Right lobe of liver (tissue), 4 donors: ENCODE measurements around the gene PLXNA4.

Source experiments
- CTCF ChIP-seq, 4 donors: fragments of 200-600 bp in 3 of 4; fragments of 450-650 bp in 1 of 4; IDR thresholded peaks; one replicate each; pipeline versions ENCODE4 v1.5.1 to v1.8.0; 2016 to 2022; ENCODE audit warnings: antibody characterized with exemption in 4 of 4, mild to moderate bottlenecking in 2 of 4
- POLR2A ChIP-seq: fragments of 450-650 bp; IDR thresholded peaks from one replicate; pipeline ENCODE4 v1.6.1; 2017; ENCODE audit warnings: antibody characterized with exemption, mild to moderate bottlenecking
- donor health status: DM: no; HTN: no; CAD: no.
- donor health status: DM: no; HTN: no; CAD: no.
- donor health status: DM: no; HTN: yes; CAD: no.

DNA sequence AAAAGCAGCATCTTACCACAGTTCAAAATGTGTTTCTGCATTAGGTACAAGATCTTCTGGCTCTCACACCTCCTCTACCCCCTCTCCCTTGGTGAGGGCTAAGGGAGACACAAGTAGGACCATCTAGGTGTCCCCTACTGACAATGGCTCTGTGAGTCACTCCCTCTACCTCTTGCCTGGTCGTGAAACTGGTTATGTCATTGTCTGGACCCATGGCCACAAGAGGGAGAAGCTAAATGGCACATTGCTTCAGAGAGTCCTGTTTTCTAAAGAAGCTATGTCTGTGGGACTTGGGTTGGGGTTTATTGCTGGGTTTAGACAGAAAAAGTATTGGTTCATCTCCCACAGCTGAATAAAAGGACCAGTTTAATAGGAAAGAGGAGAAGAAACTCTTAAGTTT, 4.0 kb upstream of the PLXNA4 start:
- TF ChIP-seq POLR2A (no peak), CTCF (IDR thresholded peaks at IDR 0.05) (no peak)
